Hematopoietic multipotent progenitor cell treated with erythropoietin and hydrocortisone succinate and interleukin-3 and kit ligand, for 6 days (in vitro differentiated cells): Measurements from ENCODE around the gene ERCC6L.

ENCODE experiments used
- DNase-seq: peaks from one replicate; pipeline ENCODE4 v3.0.0-alpha.2; 2015

Gene ERCC6L

DNA sequence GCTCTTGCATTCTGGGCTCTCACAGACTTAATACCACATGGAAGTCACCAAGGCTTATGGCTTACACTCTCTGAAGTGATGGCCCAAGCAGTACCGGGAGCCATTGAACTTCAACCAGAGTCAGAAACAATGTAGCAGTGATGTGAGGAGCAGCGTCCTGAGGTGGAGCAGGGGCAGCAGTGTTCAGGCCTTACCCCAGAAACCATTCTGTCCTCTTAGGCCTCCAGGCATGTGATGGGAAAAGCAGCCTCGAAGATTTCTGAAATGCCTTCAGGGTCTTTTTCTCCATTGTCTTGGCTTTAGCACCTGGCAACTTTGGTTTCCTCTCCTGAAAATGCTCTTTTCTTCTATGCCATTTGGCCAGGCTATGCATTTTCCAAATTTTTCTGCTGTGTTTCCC lies 80.1 kb downstream of the ERCC6L start:
- DNase-seq = no peak
